Measurements from ENCODE around the gene UHRF1. TPM values are rescaled to one million over a fixed set of nuclear protein-coding genes. Genes with fewer than 3 reads are reported as not detected.

UHRF1 gene
- polyA plus RNA-seq, 1 of the 3 experiments (the other 2 are of a cell fraction) = 43.4 TPM

- H3K79me2 ChIP-seq (ENCODE audit: insufficient read depth) = peaks cover 98% of the 10 kb centered on the region
These were observed 77.2 kb downstream of the UHRF1 start for GRCh38 chr19:4986471-4986891.

GRCh38 chr19:4987256-4987655 lies 78.0 kb downstream of the UHRF1 start:
- peaks cover 7 to 41% of the 10 kb centered on the region in 2 experiments; a peak in 1 of 4 replicates for H3K4me1 ChIP-seq (ENCODE audit: control insufficient read depth in 1 of 2, insufficient read depth in 2 of 2, low read depth in 1 of 2, low read length in 1 of 2)
- ChIA-PET POLR2A (no interaction called here), CTCF (interaction anchor here (1.4 to 2.1 kb wide), 2 partner anchors 14 to 44 kb away, joined by 6 to 7 read pairs; no protein-coding TSS in a partner anchor)
- H3K9me3 ChIP-seq = no peaks in the 10 kb centered on the region
- peaks cover 98% of the 10 kb centered on the region for H3K79me2 ChIP-seq (ENCODE audit: insufficient read depth)
- 57% methylated on average over 11 of the region's 11 CpGs for WGBS (ENCODE audit: low lambda C conversion rate)
- peaks cover 85% of the 10 kb centered on the region for H4K20me1 ChIP-seq (ENCODE audit: insufficient read depth)
- peak overlapping the region; percentile 30 to 39; a peak in 2 of 4 replicates for H3K27ac ChIP-seq (ENCODE audit: low read depth in 2 of 2, low read length in 1 of 2)
- H3K27me3 ChIP-seq (ENCODE audit: insufficient read depth) = no peaks in the 10 kb centered on the region
- H3K36me3 ChIP-seq (replicated peaks in 1 of 2; ENCODE audit: control insufficient read depth in 1 of 2, insufficient read depth in 2 of 2, low read length in 1 of 2) = no peaks in the 10 kb centered on the region
- H3K9ac ChIP-seq = no peak overlapping the region
- H3K4me2 ChIP-seq = peak overlapping the region; percentile 44
- H3F3A ChIP-seq (replicated peaks; ENCODE audit: insufficient read depth) = no peaks in the 10 kb centered on the region
- no peak for DNase-seq
- TF ChIP-seq MAX (IDR thresholded peaks at IDR 0.05; ENCODE audit: low read depth) = no peak
- no peak for TF ChIP-seq TCF12 (IDR thresholded peaks at IDR 0.05)
- no peak for TF ChIP-seq JUND (IDR thresholded peaks at IDR 0.05)
- TF ChIP-seq GABPA (IDR thresholded peaks at IDR 0.05; ENCODE audit: low read depth) = no peak
- TF ChIP-seq EP300 (IDR thresholded peaks at IDR 0.05; ENCODE audit: borderline replicate concordance in 1 of 2, low read depth in 1 of 2, low read length in 1 of 2) = no peak
- TF ChIP-seq USF2 (IDR thresholded peaks at IDR 0.05; ENCODE audit: borderline replicate concordance, low read depth, low read length) = no peak
- TF ChIP-seq USF1 (IDR thresholded peaks at IDR 0.05; ENCODE audit: borderline replicate concordance, low read depth) = no peak
- no peak for TF ChIP-seq RCOR1 (IDR thresholded peaks at IDR 0.05; ENCODE audit: low read length)
- TF ChIP-seq NFIC (IDR thresholded peaks at IDR 0.05; ENCODE audit: borderline replicate concordance) = no peak
- no peak for TF ChIP-seq RXRA (IDR thresholded peaks at IDR 0.05; ENCODE audit: borderline replicate concordance, low read depth)
- TF ChIP-seq ELF1 (IDR thresholded peaks at IDR 0.05) = no peak
- no peaks in the 10 kb centered on the region for H3K9me2 ChIP-seq
- H2AFZ ChIP-seq (ENCODE audit: low read depth) = no peak overlapping the region
- no peak overlapping the region for H3K4me3 ChIP-seq (ENCODE audit: low read depth in 2 of 2, low read length in 1 of 2)

More at GRCh38 chr19:4986471-4986891, 77.2 kb downstream of the UHRF1 start:
- no peak for TF ChIP-seq TAF1 (IDR thresholded peaks at IDR 0.05; ENCODE audit: borderline replicate concordance, low read depth, low read length)
- no peak for TF ChIP-seq NFIC (IDR thresholded peaks at IDR 0.05; ENCODE audit: borderline replicate concordance)
- TF ChIP-seq POLR2AphosphoS5 (IDR thresholded peaks at IDR 0.05; ENCODE audit: low read depth, low read length) = no peak
- TF ChIP-seq MXI1 (IDR thresholded peaks at IDR 0.05; ENCODE audit: low read depth, low read length) = no peak
- TF ChIP-seq ZBTB33 (IDR thresholded peaks at IDR 0.05; ENCODE audit: borderline replicate concordance, low read depth) = no peak
- Histone ChIP-seq H3K27ac (ENCODE audit: low read depth in 2 of 2, low read length in 1 of 2) (no peak overlapping the region), H3K4me1 (ENCODE audit: control insufficient read depth in 1 of 2, insufficient read depth in 2 of 2, low read depth in 1 of 2, low read length in 1 of 2) (peaks cover 7 to 41% of the 10 kb centered on the region in 2 experiments; a peak in 1 of 4 replicates), H3K9me2 (no peaks in the 10 kb centered on the region), H3K4me3 (ENCODE audit: low read depth in 2 of 2, low read length in 1 of 2) (no peak overlapping the region), H3K36me3 (replicated peaks in 1 of 2; ENCODE audit: control insufficient read depth in 1 of 2, insufficient read depth in 2 of 2, low read length in 1 of 2) (no peaks in the 10 kb centered on the region), H3K9ac (no peak overlapping the region), H3K9me3 (no peaks in the 10 kb centered on the region), H3K27me3 (ENCODE audit: insufficient read depth) (no peaks in the 10 kb centered on the region), H3F3A (replicated peaks; ENCODE audit: insufficient read depth) (no peaks in the 10 kb centered on the region), H3K4me2 (no peak overlapping the region), H2AFZ (ENCODE audit: low read depth) (no peak overlapping the region), H4K20me1 (ENCODE audit: insufficient read depth) (peaks cover 90% of the 10 kb centered on the region)
- WGBS (ENCODE audit: low lambda C conversion rate) = 90% methylated on average over 14 of the region's 19 CpGs
- POLR2A ChIA-PET = interaction anchor here (0.6 to 1.0 kb wide), 2 partner anchors 16 to 415 kb away, joined by 3 to 4 read pairs; no protein-coding TSS in a partner anchor
- no peak for DNase-seq
- CTCF ChIA-PET = interaction anchor here (1.0 to 1.7 kb wide), 3 partner anchors 10 to 45 kb away, joined by 3 to 6 read pairs (median 5); no protein-coding TSS in a partner anchor

All from SK-N-SH (cell line).